Stomach (tissue), 9 donors: ENCODE results near the gene SMYD3. TPM values are rescaled to one million over a fixed set of nuclear protein-coding genes. Genes with fewer than 3 reads are reported as not detected.

Source experiments
- DNase-seq, 2 donors: peaks; one replicate each; pipeline versions ENCODE4 v3.0.0 to v3.0.0-alpha.2; 2013 to 2019
- H3K27ac ChIP-seq, 5 donors: fragments of 200-600 bp in 4 of 5; sonication (generic) in 4 of 5; one replicate each; pipeline ENCODE4 v1.5.1; 2013 to 2019; ENCODE audit warnings: mild to moderate bottlenecking in 1 of 5, moderate library complexity in 1 of 5
- H3K27me3 ChIP-seq, 3 donors: fragments of 200-600 bp; sonication (generic); one replicate each; pipeline ENCODE4 v1.5.1; 2017 to 2019; ENCODE audit warnings: mixed run types in 1 of 3
- H3K36me3 ChIP-seq, 4 donors: fragments of 200-600 bp; sonication (generic); 1 replicate in 3 of 4; 2 replicates in 1 of 4; pipeline ENCODE4 v1.5.1; 2016 to 2019
- H3K4me1 ChIP-seq, 4 donors: fragments of 200-600 bp; sonication (generic); one replicate each; pipeline ENCODE4 v1.5.1; 2016 to 2019
- H3K4me3 ChIP-seq, 4 donors: fragments of 200-600 bp; sonication (generic) in 3 of 4; one replicate each; pipeline ENCODE4 v1.5.1; 2016 to 2019; ENCODE audit warnings: mild to moderate bottlenecking in 1 of 4
- H3K9me3 ChIP-seq, 4 donors: fragments of 200-600 bp; sonication (generic); one replicate each; pipeline ENCODE4 v1.5.1; 2016 to 2019
- EP300 ChIP-seq: sonication (generic); formaldehyde crosslinking; IDR thresholded peaks from one replicate; pipeline ENCODE4 v1.6.1; 2017; ENCODE audit warnings: antibody characterized with exemption
- POLR2A ChIP-seq, 4 donors: fragments of 450-650 bp; IDR thresholded peaks; one replicate each; pipeline ENCODE4 v1.6.1; 2016; ENCODE audit warnings: antibody characterized with exemption in 4 of 4, control low read depth in 2 of 4, mild to moderate bottlenecking in 1 of 4, moderate library complexity in 1 of 4
- POLR2AphosphoS5 ChIP-seq, 3 donors: sonication (generic); formaldehyde crosslinking; IDR thresholded peaks; one replicate each; pipeline ENCODE4 v1.6.1; 2016; ENCODE audit warnings: antibody characterized with exemption in 3 of 3
- WGBS, 5 donors: extraction: QIAGEN DNeasy Blood & Tissue Kit in 3 of 5; methylation state at CpG; one replicate each; pipeline versions ENCODE4 v1.1.5 to v1.1.7; 2013 to 2018; 5-methylcytosine and 5-hydroxymethylcytosine counted together
- intact Hi-C: fragments of 100-400 bp; cut with DNase I; formaldehyde crosslinking; loops from one replicate; pipeline ENCODE4 v1.15.1; 2023; ENCODE audit warnings: low total_unique reads
- polyA plus RNA-seq, 3 donors: library from polyadenylated mRNA; stranded (reverse); fragments of 200-250 nt; gene quantifications; one replicate each; pipeline ENCODE4 v1.2.3, GENCODE V29; 2013
- total RNA-seq, 5 donors: library from RNA; depleted of rRNA; stranded (reverse); fragments of >200 nt; gene quantifications; one replicate each; pipeline versions ENCODE4 v1.1.0 to v1.2.3, GENCODE V29; 2014 to 2016
- TF ChIP-seq, protein P1 (sequence below), 7 experiments: fragments of 450-650 bp in 4 of 7; fragments of 200-600 bp in 3 of 7; sonication (generic) in 3 of 7; IDR thresholded peaks; one replicate each; pipeline ENCODE4 v1.5.1; 2016 to 2019; ENCODE audit warnings: antibody characterized with exemption in 7 of 7, control low read depth in 2 of 7, mild to moderate bottlenecking in 1 of 7
- donor health status: healthy with polysubstance abuse.
- donor health status: Bipolar disorder and iron deficiency.
- donor health status: healthy.

Gene SMYD3
- total and polyA plus RNA-seq, 8 donors = 6.4 to 196 (median 27.8) TPM

DNA sequence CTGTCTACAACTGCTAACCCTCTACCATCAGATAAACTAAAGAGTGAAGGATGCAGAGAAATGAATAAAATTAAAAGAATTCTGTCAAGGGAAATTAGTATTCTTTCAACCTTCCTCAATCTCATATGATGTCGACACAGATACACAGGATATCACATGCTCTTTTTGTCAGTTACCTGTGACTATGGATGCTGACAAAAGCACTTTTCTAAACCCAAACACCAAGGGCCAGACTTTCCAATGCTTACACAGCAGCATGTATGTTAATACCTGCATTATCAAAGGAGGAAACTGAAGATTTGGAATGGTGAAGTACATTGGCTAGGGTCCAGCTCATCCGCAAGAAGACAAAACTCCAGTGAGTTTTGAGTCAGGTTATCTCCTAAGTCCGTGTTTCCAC, 294.0 kb downstream of the SMYD3 start:
- WGBS, 5 donors = 72 to 83% (median 78%) methylated on average over 3 of the region's 3 CpGs
- H3K27me3 ChIP-seq = no peaks in the 10 kb centered on the region
- no peaks in the 10 kb centered on the region for H3K36me3 ChIP-seq
- no peak overlapping the region for H3K4me3 ChIP-seq
- intact Hi-C loops = no loop called here
- H3K27ac ChIP-seq = no peak overlapping the region
- no peaks in the 10 kb centered on the region for H3K9me3 ChIP-seq
- no peak for TF ChIP-seq POLR2A (IDR thresholded peaks at IDR 0.05)
- no peak for TF ChIP-seq EP300
- no peak for TF ChIP-seq POLR2AphosphoS5 (IDR thresholded peaks at IDR 0.05)
- TF ChIP-seq, protein P1, sequence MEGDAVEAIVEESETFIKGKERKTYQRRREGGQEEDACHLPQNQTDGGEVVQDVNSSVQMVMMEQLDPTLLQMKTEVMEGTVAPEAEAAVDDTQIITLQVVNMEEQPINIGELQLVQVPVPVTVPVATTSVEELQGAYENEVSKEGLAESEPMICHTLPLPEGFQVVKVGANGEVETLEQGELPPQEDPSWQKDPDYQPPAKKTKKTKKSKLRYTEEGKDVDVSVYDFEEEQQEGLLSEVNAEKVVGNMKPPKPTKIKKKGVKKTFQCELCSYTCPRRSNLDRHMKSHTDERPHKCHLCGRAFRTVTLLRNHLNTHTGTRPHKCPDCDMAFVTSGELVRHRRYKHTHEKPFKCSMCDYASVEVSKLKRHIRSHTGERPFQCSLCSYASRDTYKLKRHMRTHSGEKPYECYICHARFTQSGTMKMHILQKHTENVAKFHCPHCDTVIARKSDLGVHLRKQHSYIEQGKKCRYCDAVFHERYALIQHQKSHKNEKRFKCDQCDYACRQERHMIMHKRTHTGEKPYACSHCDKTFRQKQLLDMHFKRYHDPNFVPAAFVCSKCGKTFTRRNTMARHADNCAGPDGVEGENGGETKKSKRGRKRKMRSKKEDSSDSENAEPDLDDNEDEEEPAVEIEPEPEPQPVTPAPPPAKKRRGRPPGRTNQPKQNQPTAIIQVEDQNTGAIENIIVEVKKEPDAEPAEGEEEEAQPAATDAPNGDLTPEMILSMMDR (IDR thresholded peaks at IDR 0.05) = no peak
- DNase-seq = no peak
- H3K4me1 ChIP-seq = no peaks in the 10 kb centered on the region

GRCh38 chr1:246212013-246212412, 295.1 kb downstream of the SMYD3 start:
- WGBS, 5 donors = 96 to 97% (median 96%) methylated on average over 2 of the region's 2 CpGs

DNA sequence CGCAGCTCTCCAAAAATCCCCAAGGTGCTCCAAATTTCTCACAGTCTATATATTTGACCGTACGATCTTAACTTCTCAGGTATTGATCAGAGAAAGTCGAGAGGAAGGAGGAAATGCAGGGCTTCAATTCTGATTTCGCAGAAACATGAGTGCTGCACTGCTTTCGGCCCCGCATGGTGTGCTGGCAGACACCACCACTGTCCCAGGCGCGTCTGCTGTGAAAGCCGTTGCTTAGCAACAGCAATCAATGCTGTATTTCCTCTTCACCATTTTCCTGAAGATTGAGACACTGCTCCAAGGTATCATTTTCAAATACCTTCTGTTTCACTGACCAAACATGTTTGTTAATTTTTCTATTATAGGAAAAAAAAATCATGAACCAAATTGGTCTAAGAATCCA, 296.3 kb downstream of the SMYD3 start:
- WGBS, 5 donors = 82 to 90% (median 87%) methylated on average over 10 of the region's 10 CpGs
- Histone ChIP-seq H3K9me3 (no peaks in the 10 kb centered on the region), H3K27me3 (no peaks in the 10 kb centered on the region), H3K4me3 (no peak overlapping the region), H3K4me1 (no peaks in the 10 kb centered on the region), H3K27ac (no peak overlapping the region), H3K36me3 (no peaks in the 10 kb centered on the region)
- intact Hi-C loops = no loop called here
- DNase-seq = peak in 1 of 2 donors; percentile 13
- TF ChIP-seq POLR2A (IDR thresholded peaks at IDR 0.05) = no peak
- TF ChIP-seq, protein P1 (IDR thresholded peaks at IDR 0.05) = no peak
- no peak for TF ChIP-seq POLR2AphosphoS5 (IDR thresholded peaks at IDR 0.05)
- TF ChIP-seq EP300 = no peak

More at GRCh38 chr1:246212013-246212412, 295.1 kb downstream of the SMYD3 start:
- H3K9me3 ChIP-seq = no peaks in the 10 kb centered on the region
- DNase-seq = no peak
- H3K4me1 ChIP-seq = no peaks in the 10 kb centered on the region
- intact Hi-C loops = no loop called here
- H3K27ac ChIP-seq = no peak overlapping the region
- TF ChIP-seq POLR2AphosphoS5 (IDR thresholded peaks at IDR 0.05) (no peak), POLR2A (IDR thresholded peaks at IDR 0.05) (no peak), EP300 (no peak)
- TF ChIP-seq, protein P1 (IDR thresholded peaks at IDR 0.05) = no peak
- H3K36me3 ChIP-seq = no peaks in the 10 kb centered on the region
- no peaks in the 10 kb centered on the region for H3K27me3 ChIP-seq
- H3K4me3 ChIP-seq = no peak overlapping the region

GRCh38 chr1:246208105-246208504, 299.0 kb downstream of the SMYD3 start:
- TF ChIP-seq, protein P1 (IDR thresholded peaks at IDR 0.05) = no peak
- TF ChIP-seq POLR2A (IDR thresholded peaks at IDR 0.05) (no peak), POLR2AphosphoS5 (IDR thresholded peaks at IDR 0.05) (no peak), EP300 (no peak)
- H3K36me3 ChIP-seq = no peaks in the 10 kb centered on the region
- no peak overlapping the region for H3K27ac ChIP-seq
- H3K4me3 ChIP-seq = no peak overlapping the region
- H3K9me3 ChIP-seq = no peaks in the 10 kb centered on the region
- 85 to 95% (median 91%) methylated on average over 2 of the region's 2 CpGs for WGBS, 5 donors
- no peaks in the 10 kb centered on the region for H3K27me3 ChIP-seq
- intact Hi-C loops = no loop called here
- no peak for DNase-seq
- no peaks in the 10 kb centered on the region for H3K4me1 ChIP-seq
